Measurements from ENCODE around the gene GALE. TPM values are rescaled to one million over a fixed set of nuclear protein-coding genes. Genes with fewer than 3 reads are reported as not detected.

Gene GALE
- total and polyA plus RNA-seq, 2 of the 13 experiments (the other 11 are each of a cell fraction or from before 2014, with no cell fraction given), result 85.2 to 88.4 TPM

GRCh38 chr1:23788695-23789094 is 11.9 kb downstream of the GALE start:
- whole genome bisulfite sequencing (ENCODE audit: low lambda C conversion rate), result 94% methylated on average over 3 of the region's 3 CpGs
- DNase-seq (ENCODE audit: low spot score) (no peak), ATAC-seq (no peak), FAIRE-seq (no peak)
- Histone ChIP-seq H3K36me3 (replicated peaks in 1 of 2; ENCODE audit: control insufficient read depth in 1 of 2, insufficient read depth in 2 of 2, low read length in 2 of 2) (peaks cover 19 to 49% of the 10 kb centered on the region in 2 experiments), H3K4me3 (replicated peaks in 1 of 3; ENCODE audit: insufficient read depth in 1 of 3, low read depth in 2 of 3, low read length in 3 of 3) (no peak overlapping the region), H3K79me2 (ENCODE audit: insufficient read depth, low read length) (peaks cover 22% of the 10 kb centered on the region), H3K4me2 (ENCODE audit: low read depth, low read length) (no peak overlapping the region), H3K9me3 (ENCODE audit: low read length) (no peaks in the 10 kb centered on the region), H3K27me3 (ENCODE audit: control insufficient read depth in 1 of 2, insufficient read depth in 2 of 2, low read length in 2 of 2) (no peaks in the 10 kb centered on the region; a peak in 1 of 5 replicates), H4K20me1 (ENCODE audit: insufficient read depth, low read length) (no peaks in the 10 kb centered on the region; the same call in 1 of the 2 replicates), H3K4me1 (ENCODE audit: insufficient read depth, low read length) (peaks cover 34% of the 10 kb centered on the region), H2AFZ (ENCODE audit: low read length) (no peak overlapping the region), H3K9ac (ENCODE audit: insufficient read depth, low read depth, low read length) (no peak overlapping the region), H3K27ac (ENCODE audit: extremely low read length, insufficient read depth, low read length) (no peak overlapping the region)
- CTCF ChIA-PET (ENCODE audit: low intra/inter-chr PET ratio, low total read pairs), result no interaction called here
- TF ChIP-seq ZNF460 (CRISPR knock-in tag; IDR thresholded peaks at IDR 0.05; ENCODE audit: borderline replicate concordance), result peak; percentile 15; the same call in 1 of the 2 replicates
- TF ChIP-seq ZNF770 (CRISPR knock-in tag; IDR thresholded peaks at IDR 0.05), result peak; percentile 85
- TF ChIP-seq ZNF383 (CRISPR knock-in tag; IDR thresholded peaks at IDR 0.05; ENCODE audit: borderline replicate concordance), result no peak
- no TSS peak for BruUV-seq (replicated peaks)
- in situ Hi-C loops (cut with HindIII; ENCODE audit: extremely low pct_ligation_motif_present, low pct_unique_long_range_greater_than_20kb) (no loop called here), intact Hi-C loops (cut with micrococcal nuclease; ENCODE audit: unreplicated experiment) (no loop called here)
- POLR2A ChIA-PET, result interaction anchor here (0.8 to 4.5 kb wide), 4 partner anchors 10 to 291 kb away, joined by 3 to 101 read pairs (median 4); partner anchors contain the start of gene PITHD1

GRCh38 chr1:23787701-23788100 is 12.9 kb downstream of the GALE start:
- Histone ChIP-seq H3K36me3 (replicated peaks in 1 of 2; ENCODE audit: control insufficient read depth in 1 of 2, insufficient read depth in 2 of 2, low read length in 2 of 2) (peaks cover 12 to 44% of the 10 kb centered on the region in 2 experiments), H3K4me2 (ENCODE audit: low read depth, low read length) (no peak overlapping the region), H3K9me3 (ENCODE audit: low read length) (no peaks in the 10 kb centered on the region), H3K79me2 (ENCODE audit: insufficient read depth, low read length) (peaks cover 15% of the 10 kb centered on the region), H3K27ac (ENCODE audit: extremely low read length, insufficient read depth, low read length) (no peak overlapping the region), H3K27me3 (ENCODE audit: control insufficient read depth in 1 of 2, insufficient read depth in 2 of 2, low read length in 2 of 2) (no peaks in the 10 kb centered on the region; a peak in 1 of 5 replicates), H4K20me1 (ENCODE audit: insufficient read depth, low read length) (no peaks in the 10 kb centered on the region; the same call in 1 of the 2 replicates), H3K4me3 (replicated peaks in 1 of 3; ENCODE audit: insufficient read depth in 1 of 3, low read depth in 2 of 3, low read length in 3 of 3) (no peak overlapping the region), H3K4me1 (ENCODE audit: insufficient read depth, low read length) (peaks cover 28% of the 10 kb centered on the region), H3K9ac (ENCODE audit: insufficient read depth, low read depth, low read length) (no peak overlapping the region), H2AFZ (ENCODE audit: low read length) (no peak overlapping the region)
- 95% methylated on average over 3 of the region's 3 CpGs for WGBS (ENCODE audit: low lambda C conversion rate)
- in situ Hi-C loops (cut with HindIII; ENCODE audit: extremely low pct_ligation_motif_present, low pct_unique_long_range_greater_than_20kb), result no loop called here
- TF ChIP-seq ZNF296 (CRISPR knock-in tag; conservative IDR thresholded peaks at IDR 0.05) (no peak), ZSCAN25 (CRISPR knock-in tag; IDR thresholded peaks at IDR 0.05) (no peak), RBM22 (optimal IDR thresholded peaks at IDR 0.05; ENCODE audit: low read length) (no peak), ARNT (IDR thresholded peaks at IDR 0.05) (no peak), PHF20 (CRISPR knock-in tag; IDR thresholded peaks at IDR 0.05) (no peak), YEATS4 (CRISPR knock-in tag; IDR thresholded peaks at IDR 0.05; ENCODE audit: borderline replicate concordance) (no peak), KLF11 (CRISPR knock-in tag; IDR thresholded peaks at IDR 0.05) (no peak), SMAD1 (CRISPR knock-in tag; IDR thresholded peaks at IDR 0.05; ENCODE audit: borderline replicate concordance, low read depth) (no peak), ZNF230 (CRISPR knock-in tag; IDR thresholded peaks at IDR 0.05) (no peak), KLF6 (CRISPR knock-in tag; IDR thresholded peaks at IDR 0.05) (no peak), ZNF543 (CRISPR knock-in tag; IDR thresholded peaks at IDR 0.05) (no peak), ATF1 (CRISPR knock-in tag; IDR thresholded peaks at IDR 0.05) (no peak), RFX1 (IDR thresholded peaks at IDR 0.05) (no peak)
- POLR2A ChIA-PET, result interaction anchor here (1.0 to 4.5 kb wide), 3 partner anchors 9 to 15 kb away, joined by 3 to 101 read pairs (median 3); partner anchors contain the start of gene PITHD1
- ATAC-seq, result no peak
- no peak for FAIRE-seq
- intact Hi-C loops (cut with micrococcal nuclease; ENCODE audit: unreplicated experiment), result no loop called here
- no TSS peak for BruUV-seq (replicated peaks)
- CTCF ChIA-PET (ENCODE audit: low intra/inter-chr PET ratio, low total read pairs), result no interaction called here
- no peak for DNase-seq (ENCODE audit: low spot score)
